Measurements from ENCODE around the gene RASD2.

Gene RASD2

DNA sequence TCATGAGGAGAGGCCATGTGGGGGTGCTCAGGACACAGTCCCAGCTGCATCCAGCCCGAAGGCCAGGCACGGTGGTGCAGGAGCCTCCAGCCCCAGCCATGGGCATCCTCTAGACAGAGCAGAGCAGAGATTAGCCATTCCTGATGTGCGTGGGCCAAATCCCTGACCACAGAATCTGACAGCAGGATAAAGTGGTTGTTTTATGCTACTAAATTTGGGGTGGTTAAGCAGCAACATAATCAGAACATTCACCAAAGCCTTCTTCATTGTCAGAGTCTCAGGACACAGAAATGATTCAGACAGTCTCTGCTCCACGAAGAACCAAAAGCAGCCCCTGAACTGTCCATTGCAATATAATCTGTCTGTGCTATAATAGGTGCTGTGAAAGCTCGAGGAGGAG is 19.7 kb downstream of the RASD2 start:
- DNase-seq (ENCODE audit: low spot score), result no peak

DNA sequence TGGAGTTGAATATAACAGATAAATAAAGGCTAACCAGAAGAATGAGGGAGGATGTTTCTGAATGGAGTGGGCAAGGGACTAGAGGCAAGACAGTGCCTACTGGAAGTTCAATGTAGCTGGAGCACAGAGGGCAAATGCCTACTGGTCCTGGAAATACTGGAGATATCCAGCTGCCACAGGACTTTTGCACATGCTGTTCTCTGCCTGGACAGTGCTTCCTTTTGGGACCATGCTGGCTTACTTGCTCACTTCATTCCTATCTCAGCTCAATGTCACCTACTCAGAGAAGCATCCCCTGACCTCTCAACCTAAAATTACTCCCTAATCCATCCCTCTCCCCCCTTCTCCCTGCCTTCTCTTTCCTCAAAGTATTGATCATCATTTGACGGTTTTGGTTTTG is 20.2 kb downstream of the RASD2 start:
- DNase-seq (ENCODE audit: low spot score), result no peak

DNA sequence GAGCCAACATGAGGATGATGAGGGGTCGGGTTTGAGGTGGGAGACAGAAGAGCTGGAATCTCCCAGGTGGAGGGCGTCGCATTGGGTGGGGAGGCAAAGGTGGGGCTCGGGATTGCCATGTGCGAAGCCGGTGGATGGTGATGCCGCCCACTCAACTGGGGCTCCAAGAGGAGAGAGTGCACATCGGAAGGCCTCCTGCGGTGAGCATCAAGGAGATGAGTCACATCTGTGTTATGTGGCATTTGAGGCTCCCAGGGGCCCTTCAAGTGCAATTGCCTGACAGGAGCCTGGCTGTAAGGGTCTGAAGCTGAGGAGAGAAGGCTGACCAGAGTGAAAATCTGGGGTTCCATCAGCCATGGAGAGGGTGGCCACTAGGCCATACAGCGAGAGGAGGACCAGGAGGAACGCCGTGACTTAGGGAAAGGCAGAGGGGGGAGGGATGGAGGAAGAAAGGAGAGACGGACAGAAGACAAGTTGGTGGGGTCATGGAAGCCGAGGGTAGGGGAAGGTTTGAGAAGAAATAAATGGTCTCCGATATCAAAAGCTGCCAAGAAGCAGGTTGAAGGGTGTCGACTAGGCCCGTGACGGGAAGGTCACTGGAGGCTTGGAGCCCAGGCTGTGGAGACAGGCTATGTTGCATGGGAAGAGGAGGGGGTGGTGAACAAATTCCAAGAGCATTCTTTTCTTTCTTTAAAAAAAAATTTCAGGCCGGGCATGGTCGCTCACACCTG is 21.3 kb downstream of the RASD2 start:
- DNase-seq (ENCODE audit: low spot score), result no peak

DNA sequence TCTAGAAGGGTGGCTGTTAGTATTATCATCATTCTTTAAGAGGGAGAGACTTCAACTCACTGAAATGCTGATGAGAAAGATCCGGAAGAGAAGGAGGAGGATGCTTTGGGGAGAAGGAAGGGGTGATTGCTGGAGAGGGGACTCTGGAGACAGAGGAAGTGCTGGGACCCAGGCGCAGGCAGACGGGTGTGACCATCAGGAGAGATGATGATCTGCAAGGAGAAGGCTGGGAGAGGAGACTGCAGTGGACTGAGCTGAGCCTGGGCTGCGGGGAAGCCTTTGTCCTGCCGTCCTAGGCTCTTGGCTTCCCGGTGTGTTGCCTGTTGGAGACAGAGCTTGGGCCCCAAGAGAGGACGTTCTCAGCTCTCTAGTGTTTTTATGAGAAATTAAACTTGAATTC is 22.6 kb downstream of the RASD2 start:
- DNase-seq (ENCODE audit: low spot score), result no peak

DNA sequence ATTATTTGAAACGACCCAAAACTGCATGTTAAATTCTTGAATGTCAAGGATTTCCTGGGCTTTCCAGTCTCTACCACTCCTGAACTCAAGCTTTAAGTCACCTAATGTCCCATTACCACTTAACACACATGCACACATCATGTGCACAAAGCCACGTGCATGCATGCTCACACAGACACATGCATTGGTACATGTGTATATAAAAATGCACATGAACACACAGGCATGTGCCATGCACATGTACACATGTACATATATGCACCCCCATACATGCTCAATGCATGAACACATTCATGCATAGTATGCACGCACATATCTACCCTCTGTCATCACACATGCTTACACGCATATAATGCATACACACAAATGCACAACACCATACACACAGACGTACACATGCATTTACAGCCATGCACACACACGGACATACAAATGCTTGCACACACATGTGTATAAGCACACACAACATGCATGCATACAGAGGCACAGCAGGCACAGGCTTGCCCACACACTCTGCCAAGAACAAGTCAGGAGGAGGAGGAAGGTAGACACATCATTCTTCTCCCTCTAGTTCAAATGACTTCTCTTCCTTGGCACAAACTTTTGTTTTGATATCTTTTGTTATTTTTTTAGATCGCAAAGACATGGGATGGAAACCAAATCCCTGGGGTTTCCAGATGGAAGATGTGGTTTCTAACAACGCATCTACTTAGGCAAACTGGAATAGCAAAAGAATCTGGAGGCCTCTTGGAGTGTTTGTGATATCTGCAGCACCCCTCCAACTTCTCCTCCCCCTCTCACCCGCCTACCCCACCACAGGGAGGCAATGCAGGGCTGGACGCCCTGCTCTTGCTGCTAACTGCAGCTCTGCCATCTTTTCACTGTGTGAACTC is 24.6 kb downstream of the RASD2 start:
- DNase-seq (ENCODE audit: low spot score), result no peak

DNA sequence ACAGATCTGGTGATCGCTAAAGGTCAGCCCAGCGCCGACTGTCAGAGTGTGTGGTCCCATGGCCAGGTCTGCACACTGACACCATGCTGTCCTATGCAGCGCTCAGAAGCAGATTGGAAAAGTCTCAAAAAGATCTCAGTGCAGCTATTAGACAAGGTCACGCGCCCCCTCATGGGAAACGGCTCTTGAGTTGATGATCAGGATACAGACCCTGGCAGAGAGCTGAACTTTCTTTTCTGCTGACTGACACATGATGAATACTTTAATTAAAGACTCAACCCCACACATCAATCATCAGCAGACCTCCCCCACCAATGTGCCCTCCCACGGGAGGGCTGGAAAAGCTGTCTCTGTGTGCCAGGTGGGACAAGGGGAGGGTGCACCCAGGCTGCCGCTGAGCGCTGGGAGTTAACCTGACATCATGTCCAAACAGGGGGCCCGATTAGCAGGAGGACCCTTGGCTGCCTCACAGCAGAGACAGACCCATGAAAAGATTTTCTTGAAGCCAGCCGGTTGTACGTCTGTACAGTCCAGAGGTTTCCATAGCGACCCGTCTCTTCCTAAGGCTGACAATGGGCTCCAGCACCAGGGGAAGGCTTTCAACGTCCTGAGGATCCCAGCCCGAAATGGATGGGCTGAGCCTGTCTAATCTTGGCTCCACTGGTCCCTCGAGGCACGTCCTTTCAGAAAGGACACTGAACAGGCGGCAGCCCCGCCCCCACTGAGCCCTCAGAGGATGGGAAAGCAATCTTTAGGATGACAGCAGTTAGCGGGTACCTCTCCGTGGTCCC is 26.9 kb downstream of the RASD2 start:
- DNase-seq (ENCODE audit: low spot score), result no peak

DNA sequence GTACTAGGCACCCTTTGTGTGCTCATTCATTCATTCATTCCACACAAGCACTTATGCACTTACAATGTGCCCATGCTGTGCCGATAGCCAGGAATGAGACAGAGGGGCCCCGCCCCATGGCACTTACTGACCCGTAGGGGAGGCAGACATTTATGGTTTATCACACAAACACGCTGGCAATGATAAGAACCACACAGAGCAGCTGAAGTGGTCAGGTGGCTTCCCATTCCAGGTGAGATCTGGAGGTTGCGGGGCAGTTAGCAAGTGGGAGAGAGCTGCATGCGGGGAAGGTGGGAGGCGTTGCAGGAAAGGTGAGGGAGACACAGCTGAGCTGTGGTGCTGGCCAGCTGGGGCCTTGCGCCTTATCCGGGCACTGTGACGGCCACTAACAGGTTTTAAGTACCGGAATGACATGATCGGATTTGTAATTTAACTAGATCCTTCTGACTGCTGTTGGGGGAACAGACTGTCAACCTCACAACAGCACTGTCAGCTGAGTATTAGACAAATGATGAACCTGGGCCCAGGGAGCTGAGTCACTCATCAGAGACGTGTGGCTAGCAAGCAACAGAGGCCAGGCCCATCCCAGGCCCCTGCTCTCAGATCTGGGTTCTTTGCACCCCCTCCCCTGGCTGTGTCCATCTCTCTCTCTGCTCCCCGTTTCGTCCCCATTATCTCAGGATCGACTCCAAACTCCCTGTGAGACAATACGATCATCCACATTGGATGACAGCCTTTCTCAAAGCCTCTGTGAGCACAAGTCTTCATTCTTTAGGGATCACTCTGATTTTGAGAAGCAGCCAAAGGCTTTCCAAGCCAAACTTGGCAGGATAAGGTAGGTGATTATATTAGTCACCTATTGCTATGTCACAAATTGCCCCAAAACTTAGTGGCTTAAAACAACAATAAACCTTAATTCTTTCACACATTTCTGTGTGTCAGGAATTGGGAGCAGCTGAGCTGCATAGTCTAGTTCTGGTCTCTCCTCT is 28.4 kb downstream of the RASD2 start:
- DNase-seq (ENCODE audit: low spot score), result no peak

DNA sequence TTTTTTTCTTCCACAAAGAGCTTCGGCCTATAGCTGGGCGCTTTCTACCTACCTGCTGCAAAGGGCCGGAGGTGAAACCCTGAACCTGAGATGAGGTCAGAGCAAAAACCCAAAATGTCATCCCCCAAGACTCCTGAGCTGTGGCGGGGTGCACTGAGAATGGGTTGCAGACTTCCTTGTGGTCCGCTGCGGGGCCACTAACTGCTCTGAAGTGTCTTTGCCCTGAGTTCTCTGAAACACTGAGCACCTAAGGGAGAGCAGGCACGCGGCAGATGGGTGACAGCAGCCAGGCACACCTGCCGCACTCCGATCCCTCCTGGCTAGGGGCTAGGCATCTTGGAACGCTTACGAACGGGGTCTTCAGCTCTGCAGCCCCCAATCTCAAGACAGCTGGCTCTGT is 29.3 kb downstream of the RASD2 start:
- DNase-seq (ENCODE audit: low spot score), result no peak

DNA sequence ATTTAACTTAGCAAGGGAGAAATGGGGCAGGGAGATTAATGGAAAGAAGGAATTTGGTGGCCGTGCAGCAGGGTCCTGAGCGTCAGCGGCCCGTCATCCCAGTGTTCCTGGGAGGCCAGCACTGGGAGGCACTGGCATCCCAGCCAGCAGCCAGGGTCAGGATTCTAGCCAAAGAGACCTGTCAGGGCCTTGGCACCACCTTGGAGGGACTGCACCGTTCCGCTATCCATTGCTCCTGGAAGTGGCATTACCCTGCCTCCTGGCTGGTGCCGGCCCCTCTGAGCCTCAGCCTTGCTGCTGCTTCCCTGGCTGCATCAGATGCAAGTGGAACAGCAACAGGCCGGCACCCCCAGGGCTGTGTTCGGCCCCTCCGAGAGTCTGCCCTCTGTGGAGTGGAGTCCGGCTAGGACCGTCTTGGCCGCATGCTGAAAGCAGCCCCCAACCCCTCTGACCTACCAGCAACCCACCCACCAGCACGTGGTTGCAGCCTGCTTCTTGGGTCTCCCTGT is 30.1 kb downstream of the RASD2 start:
- no peak for DNase-seq (ENCODE audit: low spot score)

DNA sequence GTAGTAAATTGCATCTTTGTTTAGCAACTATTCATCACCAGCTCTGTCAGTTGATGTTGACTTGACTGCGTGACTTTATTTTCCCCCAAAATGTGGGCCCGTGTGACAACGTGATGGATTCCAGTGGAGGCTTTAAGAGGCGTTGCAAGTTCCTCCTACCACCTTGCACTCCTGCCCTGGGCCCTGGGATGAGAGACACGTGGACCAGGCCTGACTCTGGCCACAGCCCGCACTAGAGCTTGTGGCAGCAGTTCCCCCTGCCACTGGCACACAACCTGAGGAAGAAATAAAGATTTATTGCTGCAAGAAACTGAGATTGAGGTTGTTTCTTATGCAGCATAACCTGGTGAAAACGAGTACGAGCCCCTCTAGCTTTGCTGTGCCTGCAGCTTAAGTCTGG is 31.9 kb downstream of the RASD2 start:
- DNase-seq (ENCODE audit: low spot score), result no peak

DNA sequence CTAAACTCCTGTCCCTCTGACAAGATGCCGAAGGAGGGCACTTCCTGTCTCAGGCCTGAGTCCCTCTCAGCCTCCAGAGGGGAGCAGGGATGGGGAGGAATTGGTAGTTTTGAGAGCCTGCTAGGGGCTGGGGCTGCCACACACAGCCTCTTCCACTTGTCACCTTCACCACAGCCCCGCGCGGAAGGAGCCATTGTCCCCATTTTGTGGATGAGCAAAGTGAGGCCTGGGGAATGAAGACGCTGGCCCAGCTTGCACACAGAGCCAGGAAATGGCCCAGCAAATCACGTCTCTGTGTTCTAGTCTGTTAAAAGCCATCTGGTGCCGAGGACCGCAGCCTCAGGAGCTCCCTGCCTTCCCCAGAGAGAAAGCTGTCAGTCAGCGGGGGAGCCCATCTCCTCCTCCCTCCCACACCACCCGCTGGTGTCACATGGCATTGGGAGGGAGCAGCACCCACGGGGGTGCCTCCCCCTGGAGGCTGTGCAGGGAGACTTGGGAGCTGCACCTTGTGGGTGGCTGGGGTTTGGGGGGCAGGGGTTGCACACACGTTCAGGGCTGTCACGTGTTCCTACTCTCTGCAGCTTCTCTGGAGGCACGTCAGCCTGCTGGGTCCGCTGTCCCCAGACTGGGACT is 34.6 kb downstream of the RASD2 start:
- DNase-seq (ENCODE audit: low spot score), result no peak

DNA sequence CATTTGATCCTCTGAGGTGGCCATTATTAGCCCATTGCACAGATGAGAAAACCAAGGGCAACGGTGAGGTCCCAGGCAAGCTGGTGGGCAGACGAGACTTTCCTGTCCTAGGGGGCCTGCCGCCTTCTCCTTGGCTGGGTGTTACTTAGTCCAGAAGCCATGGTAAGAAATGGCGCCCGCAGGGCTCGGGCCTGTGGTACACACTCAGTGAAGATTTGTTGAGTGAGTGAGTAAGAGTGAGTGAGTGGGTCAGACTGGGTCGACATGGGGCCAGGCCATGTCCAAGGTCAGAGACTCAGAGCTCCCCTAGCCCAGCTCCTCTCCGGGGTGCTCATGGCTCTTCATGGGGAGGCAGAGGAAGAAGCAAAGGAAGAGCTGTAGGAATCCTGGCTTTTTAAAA is 36.0 kb downstream of the RASD2 start:
- DNase-seq (ENCODE audit: low spot score), result no peak

DNA sequence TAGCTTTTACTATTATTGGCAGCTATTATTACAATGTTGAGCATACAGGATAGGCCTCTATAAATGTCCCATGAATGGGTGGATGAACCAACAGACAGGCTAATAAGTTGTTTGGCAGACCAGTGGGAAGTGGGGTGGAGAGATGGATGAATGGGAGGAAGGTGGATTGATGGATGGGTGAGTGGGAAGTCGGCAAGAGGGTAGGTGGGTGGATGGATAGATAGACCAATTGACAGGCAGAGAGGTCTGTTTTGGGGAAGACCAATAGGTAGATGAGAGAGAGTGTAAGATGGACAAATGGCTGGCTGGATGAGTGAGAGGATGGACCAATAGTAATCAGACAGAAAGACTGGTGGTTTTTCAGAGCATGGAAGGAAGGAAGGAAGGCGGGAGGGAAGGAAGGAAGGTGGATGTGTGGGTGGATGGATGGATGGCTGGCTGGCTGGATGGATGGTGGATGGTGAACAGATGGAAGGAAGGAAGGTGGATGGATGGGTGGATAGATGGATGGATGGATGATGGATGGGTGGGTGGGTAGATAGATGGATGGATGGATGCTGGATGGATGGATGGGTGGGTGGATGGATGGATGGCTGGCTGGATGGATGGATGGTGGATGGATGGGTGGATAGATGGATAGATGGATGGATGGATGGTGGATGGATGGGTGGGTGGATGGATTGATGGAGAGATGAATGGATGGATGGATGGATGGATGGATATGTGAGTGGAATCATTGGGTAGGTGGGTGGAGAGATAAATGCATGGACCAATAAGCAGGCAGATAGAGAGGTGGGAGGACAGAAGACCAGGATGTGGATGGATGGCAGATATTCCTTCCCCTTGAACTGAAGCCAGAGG is 37.4 kb downstream of the RASD2 start:
- no peak for DNase-seq (ENCODE audit: low spot score)

DNA sequence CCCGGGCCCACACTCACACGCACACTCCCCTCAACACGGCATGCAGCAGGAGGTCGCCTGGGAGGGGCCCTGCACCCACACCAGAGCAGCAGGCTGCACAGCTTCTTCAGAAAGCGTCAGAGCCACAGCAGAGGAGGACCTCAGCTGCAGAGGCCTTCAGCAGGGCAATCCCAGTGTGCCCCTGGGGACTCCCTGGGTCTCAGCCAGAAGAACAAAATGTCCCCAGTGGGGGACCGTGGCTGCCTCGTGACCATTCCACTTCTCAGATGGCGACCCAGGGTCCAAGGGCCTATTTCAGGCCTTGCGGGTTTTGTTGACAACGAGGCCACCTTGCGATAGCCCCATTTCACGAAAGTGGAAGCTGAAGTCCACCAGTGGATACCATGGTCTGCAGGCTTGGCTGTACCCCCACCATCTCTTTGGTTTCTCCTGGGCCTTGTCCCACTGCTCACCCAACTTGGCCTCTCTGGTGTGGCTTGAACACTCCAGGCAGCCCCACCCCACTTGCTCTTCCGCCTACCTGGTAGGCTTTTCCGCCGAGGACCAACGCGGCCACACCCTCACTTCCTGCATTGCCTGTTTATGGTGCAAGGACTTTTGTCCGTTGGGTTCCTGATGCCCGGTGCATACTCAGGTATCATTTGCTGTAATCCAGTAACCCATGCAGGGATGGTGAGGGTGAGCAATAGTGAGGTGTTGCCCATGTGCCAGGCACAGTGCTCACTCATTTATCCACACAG is 38.4 kb downstream of the RASD2 start:
- DNase-seq (ENCODE audit: low spot score), result no peak

DNA sequence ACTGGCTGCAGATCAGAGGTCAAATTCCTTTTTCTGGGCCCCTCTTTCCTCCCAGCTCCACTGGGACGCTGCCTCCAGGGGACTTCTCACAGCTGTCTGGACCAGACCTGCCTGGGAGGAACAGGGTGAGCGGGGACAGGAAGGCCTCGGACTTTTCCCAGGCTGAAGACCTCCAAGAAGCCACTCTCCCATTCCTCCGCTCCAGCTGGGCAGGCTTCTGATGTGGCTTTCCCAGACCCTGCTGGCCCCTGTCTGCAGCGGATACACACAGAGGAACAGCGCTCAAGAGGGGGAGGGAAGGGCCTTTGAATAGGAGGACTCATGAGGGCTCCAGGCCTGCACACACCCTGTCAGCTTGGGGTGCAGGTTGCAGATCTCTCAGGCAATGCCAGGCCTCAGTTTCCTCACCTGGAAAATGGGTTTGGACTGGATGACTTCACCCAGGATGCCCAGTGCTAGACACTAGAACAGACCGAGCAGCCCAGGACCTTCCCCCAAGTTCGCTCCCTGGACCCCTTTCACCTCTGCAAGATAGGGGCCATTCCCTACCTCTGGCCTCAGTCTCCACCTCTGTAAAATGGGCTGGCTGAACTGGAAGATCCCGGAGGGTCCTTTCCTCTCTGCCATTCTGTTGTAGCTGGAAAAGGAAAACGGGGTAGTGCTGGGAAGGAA is 39.9 kb downstream of the RASD2 start:
- no peak for DNase-seq (ENCODE audit: low spot score)

DNA sequence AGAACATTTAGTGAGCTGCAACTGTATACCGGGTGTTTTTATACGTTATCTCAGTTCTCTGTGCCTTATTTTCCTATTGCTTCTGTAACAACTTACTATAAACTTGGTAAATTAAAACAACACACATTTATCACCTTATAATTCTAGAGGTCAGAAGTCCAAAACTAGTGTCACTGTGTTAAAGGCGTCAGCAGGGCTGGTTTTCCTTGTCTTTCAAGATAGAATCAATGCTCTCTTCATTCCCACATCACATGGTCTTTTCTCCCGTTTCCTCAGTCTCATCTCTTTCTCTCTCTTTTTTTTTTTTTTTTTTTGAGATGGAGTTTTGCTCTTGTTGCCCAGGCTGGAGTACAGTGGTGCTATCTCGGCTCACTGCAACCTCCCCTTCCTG is 40.4 kb downstream of the RASD2 start:
- no peak for DNase-seq (ENCODE audit: low spot score)

DNA sequence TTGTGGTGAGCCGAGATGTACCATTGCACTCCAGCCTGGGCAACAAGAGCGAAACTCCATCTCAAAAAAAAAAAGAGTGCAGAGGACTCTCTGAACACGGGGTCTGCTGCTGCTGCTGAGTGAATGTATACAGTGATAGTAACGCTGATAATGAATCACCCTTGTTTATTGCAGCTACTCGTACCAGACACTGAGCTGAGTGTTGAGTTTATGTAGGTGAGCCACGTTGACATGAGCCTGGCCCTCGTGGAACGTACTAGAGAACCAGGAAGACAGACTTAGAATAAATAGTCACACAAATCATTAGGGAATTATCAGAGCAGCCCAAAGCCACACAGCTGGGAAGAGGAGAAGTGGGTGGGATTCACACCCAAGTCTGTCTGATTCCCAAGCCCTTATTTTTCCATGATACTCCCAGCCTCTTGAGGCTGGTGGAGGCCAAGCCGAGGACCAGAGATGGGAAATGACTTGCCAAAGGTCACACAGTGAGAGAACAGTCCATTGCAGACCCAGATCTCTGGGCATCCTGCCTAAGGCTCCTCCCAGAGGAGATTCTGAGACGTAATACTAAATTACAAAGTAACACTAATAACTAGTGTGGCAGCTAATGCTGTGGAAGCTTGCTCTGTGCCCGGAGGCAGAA is 41.7 kb downstream of the RASD2 start:
- no peak for DNase-seq (ENCODE audit: low spot score)

Data from hematopoietic multipotent progenitor cell treated with erythropoietin and hydrocortisone succinate and interleukin-3 and kit ligand, for 17 days (in vitro differentiated cells).